Left hindlimb (tissue), 1 donor: ENCODE data around the gene PRSS36.
"Not testable (repeated sequence)": the region's sequence is repeated elsewhere in the genome, so short reads cannot be mapped to it uniquely, and the experiment has no call there.

Experiments used
- DNase-seq: peaks from one replicate; pipeline ENCODE4 v3.0.0-alpha.2; 2018

Gene PRSS36

DNA sequence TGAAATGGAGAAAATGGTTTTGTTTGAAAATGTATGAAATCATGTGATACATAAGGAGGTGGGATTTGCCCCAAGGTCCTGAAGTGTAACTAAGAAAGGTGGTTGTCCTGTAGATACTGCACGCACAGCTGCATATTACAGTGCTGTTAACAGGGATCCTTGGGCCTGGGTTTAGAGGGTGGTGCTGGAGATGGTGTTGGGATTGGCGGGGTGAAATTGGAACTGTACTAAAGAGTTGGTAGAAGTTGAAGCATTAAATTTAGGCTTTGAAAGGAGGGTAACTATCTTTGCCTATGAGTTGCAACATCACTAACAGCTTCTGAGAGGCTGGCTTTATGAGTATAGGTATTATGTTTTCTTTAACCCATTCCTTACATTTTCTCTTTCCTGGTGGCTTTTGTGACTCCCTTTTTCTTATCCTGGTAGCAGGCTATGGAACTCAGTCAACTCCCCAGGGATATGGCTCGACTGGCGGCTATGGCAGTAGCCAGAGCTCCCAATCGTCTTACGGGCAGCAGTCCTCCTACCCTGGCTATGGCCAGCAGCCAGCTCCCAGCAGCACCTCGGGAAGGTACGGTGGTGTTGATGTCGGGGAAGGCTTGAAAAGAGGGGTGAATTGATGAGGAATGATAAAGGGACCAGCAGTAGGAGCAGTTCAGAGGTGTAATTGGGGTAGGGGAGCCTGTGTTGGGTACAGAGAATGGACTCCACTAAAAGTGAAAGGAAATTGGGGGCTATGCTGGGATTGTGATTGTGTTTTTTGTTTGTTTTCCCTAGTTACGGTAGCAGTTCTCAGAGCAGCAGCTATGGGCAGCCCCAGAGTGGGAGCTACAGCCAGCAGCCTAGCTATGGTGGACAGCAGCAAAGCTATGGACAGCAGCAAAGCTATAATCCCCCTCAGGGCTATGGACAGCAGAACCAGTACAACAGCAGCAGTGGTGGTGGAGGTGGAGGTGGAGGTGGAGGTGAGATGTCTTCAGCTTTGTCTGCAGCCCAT, 33.9 kb upstream of the PRSS36 start:
- no peak for DNase-seq

DNA sequence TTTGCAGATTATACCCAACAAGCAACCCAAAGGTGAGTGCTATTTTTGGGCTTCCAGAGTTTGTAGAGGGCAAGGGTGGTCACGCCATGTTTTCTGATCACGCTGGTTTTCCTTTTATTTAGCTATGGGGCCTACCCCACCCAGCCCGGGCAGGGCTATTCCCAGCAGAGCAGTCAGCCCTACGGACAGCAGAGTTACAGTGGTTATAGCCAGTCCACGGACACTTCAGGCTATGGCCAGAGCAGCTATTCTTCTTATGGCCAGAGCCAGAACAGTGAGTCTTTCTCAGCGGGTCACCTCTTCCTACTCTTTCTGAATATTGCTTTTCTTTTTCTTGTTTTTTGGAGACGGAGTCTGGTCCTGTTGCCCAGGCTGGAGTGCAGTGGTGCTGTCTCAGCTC, 32.5 kb upstream of the PRSS36 start:
- no peak for DNase-seq

DNA sequence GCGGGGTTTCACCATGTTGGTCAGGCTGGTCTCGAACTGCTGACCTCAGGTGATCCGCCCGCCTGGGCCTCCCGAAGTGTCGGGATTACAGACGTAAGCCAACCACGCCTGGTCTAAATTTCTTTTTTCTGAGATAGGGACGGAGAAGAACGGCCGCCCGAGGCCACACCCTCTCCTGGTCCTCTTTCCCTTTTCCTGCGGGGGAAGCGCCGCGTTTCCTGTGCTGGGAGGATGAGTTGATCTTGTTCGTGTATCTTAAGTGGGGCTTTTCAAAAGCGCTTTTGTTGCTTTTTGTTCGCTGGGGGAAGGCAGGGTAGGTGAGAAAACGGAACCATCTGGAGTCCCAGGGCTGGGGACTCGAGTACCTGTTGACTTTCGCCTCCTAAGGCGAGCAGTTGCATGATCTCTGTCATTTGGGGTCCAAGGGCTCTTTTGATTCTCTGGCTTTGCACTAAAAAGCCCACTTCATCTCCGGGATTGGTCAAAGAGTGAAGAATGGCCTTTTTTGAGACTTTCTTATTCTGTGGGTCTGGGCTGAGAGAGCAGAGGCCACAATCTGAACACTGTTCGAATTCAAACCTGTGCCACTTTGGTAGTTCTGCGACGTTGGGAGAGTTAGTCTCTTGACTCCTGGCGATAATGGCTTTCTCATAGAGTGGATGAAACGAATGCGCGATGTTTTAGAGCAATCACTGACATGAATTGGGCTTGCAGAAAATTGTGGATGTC, 31.4 kb upstream of the PRSS36 start:
- no peak for DNase-seq

DNA sequence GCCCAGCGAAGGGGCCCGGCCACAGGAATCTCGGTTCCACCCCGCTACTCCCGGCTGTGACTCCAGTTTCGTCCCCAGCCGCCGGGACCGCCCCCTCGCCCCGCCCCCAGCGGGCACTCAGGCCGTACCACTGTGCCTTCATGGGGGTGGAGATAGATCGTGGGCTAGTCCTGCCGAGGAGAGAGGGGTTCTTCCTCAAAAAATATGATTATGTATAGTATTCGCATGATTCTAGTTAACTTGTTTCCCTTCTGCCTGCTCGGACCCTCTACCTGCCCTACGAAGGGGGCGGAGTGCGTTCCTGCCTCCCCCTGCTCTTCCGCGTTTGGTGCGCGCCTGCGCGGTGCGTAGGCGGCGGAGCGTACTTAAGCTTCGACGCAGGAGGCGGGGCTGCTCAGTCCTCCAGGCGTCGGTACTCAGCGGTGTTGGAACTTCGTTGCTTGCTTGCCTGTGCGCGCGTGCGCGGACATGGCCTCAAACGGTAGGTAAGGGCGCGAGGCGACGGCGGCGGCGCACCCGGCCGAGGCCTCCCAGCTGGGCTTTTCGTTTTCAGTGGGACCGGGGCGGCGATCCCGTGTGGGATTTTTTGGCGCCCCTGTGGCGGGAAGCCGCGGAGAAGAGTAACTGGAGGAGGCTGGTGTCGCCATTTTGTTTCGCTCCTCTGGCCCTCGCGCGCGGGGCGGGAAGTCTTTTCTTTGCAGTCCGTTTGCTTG, 30.0 kb upstream of the PRSS36 start, which contains the start of gene FUS:
TSS of gene FUS (plus strand) at position 393 of the 713 bp plus-strand sequence. CDS start at position 469, 76 bp downstream.
- peak; percentile 93 for DNase-seq

DNA sequence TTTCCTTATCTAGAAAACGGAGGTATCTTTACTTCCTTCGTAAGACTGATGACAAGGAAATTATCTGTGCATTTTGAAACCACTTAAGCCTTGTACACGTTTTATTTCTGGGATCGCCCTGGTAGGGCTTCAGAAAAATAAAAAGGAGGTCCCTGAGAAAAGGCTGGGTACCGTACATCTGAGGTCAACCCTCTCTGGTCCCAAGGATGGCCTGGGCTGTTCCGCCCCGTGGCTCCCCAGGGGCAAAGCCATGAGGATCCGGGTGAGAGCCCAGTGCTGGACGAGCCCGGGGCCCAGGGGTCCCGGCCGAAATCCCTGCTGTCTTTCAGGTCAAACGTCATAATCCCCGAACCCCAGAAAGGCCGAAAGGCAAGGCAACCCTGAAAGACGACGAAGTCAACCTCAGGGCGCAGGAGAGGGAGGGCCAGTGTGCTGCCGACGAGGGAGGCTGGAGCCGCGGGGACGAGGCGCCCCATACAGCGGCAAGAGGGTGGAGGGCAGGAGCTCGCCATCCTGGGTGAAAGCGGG, 29.4 kb upstream of the PRSS36 start:
- DNase-seq: no peak

DNA sequence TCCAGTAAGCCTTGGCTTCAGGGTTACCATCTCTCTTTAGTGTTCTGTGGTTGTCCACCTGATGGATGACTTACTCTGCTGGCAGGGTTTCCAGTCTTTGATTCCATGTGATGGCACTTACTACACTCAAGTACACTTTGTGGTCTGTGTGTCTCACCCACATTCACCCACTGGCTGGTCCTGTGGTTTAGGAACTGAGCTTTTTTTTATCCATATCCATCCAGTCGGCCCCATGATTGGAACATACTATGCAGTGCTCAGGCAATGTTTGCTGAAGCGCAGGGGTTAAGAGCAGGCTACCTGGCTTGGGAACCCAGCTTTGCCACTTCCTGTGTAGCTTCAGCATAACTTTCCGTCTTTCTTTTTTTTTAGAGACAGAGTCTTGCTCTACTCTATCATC, 27.3 kb upstream of the PRSS36 start:
- DNase-seq: no peak

DNA sequence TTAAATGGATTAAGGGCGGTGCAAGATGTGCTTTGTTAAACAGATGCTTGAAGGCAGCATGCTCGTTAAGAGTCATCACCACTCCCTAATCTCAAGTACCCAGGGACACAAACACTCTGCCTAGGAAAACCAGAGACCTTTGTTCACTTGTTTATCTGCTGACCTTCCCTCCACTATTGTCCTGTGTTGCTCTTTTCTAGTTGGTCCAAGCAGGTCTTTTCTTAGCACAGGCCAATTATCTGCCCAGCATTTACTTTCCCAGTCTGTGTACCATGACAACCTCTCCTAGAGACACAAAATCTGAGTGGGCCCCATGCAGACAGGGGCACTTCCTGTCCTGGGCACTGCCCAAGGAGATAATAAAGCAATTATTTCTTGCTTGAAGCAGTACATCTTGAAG, 20.2 kb upstream of the PRSS36 start:
- DNase-seq: not testable (repeated sequence)

DNA sequence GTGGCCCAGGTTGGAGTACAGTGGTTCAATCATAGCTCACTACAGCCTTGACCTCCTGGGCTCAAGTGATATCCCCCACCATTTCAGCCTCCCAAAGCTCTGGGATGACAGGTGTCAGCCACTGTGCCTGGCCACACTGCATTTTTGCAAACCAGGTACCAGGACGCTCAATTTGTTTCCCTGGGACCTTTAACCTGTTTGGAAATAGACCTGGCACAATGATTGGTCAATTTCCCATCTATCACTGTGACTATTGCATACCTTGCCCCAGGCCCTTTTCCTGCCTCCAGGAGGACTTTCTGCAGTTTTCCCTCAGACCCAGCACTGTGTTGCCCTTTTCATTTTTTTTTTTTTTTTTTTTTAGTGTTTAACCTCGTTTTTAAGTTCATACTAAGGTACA, 19.0 kb upstream of the PRSS36 start:
- no peak for DNase-seq

DNA sequence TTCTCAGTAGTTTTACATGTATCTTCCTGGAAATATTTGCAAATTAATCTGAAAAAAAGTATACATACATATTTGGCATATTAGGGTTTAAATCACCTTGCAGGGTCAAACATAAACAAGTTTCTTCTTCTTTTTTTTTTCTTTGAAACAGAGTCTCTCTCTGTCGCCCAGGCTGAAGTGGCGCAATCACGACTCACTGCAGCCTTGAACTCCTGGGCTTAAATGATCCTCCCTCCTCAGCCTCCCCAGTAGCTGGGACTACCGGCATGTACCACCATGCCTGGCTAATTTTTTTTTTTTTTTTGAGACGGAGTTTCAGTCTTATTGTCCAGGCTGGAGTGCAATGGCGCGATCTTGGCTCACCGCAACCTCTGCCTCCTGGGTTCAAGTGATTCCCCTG, 17.4 kb upstream of the PRSS36 start:
- no peak for DNase-seq

DNA sequence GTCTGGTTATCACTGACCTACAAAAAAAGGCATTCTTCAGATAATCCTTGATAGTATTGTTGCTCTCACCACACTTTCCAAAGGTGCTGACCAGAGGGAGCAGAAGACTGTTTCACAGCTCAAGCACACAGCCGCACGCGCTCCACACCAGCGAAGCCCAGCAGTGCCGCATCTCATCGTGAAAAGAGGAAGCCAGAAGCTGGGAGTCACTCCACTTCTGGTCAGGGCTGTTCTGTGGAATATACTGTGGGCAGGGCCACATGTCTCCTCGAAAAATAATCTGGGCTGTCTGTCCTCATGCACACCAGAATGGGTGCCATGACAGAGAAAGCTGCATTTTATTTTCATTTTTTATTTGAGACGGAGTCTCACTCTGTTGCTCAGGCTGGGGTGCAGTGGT, 7.3 kb upstream of the PRSS36 start:
- DNase-seq: no peak

DNA sequence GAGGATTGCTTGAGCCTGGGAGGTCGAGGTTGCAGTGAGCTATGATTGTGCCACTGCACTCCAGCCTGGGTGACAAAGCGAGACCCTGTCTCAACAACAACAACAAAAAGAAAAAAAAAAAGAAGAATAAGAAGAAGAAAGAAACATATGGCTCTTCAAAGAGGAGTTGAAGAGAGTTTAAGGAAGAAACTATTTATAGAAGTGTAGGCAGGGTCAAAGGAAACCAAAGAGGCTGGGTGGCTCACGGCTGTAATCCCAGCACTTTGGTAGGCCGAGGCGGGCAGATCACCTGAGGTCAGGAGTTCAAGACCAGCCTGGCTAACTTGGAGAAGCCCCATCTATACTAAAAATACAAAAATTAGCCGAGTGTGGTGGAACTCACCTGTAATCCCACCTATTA, 1.1 kb upstream of the PRSS36 start:
- not testable (repeated sequence) for DNase-seq

DNA sequence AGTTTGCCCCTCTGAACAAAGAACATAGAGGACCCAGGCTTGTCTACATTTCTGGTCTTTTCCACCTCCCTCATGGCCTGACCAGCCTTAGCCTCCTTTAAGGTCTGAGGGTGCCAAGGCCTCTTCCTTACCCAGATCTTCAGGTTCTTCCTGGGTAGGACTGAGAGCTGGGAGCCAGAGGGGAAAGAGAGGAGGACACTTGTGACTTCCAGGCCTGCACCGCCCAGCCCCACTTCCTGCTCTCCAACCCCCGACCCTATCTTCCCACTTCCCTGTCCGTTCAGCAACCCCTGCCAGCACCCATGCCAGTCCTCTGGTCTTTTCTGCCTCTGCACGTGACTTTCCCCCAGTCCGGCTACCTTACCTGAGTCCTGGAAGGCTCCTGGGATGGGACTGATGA, 534 bp downstream of the PRSS36 start:
- DNase-seq: no peak

DNA sequence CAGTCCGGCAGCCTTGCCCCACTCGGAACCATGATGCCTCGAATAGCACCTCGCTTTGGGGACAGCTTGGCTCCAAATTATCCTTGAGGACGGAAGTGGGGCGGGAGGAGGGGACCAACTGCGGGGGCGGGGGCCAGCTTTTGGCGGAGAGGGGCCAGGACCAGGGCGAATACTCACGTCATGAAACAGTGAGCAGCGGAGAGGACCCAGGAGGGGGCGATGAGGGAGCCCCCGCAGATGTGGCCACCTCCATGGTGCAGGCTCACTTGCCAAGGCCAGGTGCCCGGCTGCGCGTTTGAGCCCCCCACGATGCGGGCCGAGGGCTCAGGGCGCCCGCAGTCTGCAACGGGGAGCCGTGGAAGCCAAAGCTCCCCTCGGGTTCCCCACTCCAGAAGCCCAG, 970 bp downstream of the PRSS36 start:
- DNase-seq: no peak

DNA sequence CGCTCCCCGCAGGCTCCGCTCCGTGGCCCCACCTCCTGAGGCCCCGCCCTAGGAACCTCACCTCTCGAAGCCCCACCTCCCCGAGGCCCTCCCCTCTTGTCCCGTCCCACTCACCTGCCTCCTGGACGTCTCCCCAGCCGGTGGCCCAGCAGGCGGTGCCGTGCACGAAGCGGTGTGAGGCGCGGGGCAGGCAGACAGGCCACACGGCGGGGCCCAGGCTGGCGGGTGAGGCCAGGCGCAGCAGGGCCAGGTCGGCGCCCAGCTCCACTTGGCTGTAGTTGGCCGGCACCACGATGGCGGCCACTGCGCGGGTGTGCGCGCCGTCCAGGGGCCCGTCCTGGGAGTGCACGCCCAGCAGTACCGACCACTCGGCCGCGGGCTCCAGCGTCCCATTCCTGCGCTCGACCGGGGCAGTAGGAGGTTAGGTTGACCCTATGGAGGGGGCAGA, 1.6 kb downstream of the PRSS36 start:
- DNase-seq: no peak

DNA sequence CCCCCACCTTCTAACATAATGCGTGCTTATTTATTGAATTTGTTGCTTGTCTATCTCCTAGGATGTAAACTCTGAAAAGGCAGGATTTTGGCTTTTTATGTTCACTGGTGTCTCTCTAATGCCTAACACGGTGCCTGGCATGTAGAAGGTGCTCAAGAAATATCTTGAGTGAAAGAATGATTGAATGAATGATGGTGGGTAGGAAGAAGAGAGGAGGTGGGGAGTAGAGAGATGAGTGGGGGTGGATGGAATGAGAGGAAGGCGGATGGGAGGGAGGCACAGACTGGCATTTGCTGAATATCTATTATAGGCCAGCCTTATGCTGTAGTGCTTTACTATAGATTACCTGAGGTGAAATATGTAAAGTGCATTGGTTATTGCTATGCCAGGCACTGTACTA, 2.3 kb downstream of the PRSS36 start:
- no peak for DNase-seq

DNA sequence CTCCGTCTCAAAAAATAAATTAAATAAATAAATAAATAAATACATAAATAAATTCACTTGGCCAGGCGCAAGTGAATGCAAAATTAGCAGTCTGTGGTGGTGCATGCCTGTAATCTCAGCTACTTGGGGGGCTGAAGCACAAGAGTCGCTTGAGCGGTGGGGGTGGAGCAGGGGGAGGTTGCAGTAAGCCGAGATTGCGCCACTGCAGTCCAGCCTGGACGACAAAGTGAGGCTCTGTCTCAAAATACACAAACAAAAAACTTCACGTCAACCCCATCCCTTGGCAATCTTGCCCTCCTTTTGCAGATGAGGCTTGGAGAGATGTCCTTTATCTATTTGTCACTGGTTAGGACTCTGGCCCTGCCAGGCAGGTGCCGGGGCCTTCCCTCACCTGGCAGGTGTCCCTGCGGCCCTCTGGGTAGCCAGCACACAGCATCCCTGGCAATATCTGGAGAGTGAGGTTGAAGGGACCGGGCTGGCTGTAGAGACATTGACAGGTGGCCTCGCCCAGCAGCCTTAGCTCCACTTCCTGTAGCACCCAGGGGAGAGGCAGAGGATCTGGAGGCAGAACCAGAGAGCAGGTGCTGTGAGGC, 4.4 kb downstream of the PRSS36 start:
- DNase-seq: no peak

DNA sequence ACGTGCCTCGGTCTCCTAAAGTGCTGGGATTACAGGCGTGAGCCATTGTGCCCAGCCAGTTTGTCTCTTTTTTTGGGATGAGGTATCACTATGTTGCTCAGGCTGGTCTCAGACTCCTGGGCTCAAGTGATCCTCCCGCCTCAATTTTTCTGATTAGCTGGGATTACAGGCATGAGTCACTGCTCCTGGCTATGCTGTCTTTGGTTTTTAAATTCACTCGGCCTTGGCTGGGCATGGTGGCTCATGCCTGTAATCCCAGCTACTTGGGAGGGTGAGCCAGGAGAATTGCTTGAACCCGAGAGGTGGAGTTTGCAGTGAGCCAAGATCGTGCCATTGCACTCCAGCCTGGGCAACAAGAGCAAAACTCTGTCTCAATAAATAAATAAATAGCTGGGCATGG, 5.4 kb downstream of the PRSS36 start:
- DNase-seq: not testable (repeated sequence)

DNA sequence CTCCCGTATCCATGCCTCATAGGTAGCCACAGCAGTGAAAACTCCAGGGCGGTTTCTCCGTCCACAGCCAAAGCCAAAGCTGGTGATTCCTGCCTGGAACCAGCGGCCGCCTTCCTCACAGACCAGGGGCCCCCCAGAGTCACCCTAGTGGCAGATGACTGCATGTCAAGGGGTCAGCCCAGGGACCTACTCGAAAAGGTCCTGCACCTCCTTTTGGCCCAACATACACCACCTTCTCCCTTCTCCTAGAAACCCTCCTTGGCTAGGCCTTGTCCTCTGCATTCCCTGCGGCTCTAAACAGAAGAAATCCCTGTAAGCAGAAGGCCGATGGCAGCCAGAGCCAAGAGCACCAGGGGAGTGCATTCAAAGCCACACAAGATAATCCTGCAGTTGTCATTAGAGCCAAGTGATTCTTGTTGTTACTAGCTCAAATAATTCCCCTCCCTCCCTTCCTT, 6.1 kb downstream of the PRSS36 start:
- DNase-seq: no peak

DNA sequence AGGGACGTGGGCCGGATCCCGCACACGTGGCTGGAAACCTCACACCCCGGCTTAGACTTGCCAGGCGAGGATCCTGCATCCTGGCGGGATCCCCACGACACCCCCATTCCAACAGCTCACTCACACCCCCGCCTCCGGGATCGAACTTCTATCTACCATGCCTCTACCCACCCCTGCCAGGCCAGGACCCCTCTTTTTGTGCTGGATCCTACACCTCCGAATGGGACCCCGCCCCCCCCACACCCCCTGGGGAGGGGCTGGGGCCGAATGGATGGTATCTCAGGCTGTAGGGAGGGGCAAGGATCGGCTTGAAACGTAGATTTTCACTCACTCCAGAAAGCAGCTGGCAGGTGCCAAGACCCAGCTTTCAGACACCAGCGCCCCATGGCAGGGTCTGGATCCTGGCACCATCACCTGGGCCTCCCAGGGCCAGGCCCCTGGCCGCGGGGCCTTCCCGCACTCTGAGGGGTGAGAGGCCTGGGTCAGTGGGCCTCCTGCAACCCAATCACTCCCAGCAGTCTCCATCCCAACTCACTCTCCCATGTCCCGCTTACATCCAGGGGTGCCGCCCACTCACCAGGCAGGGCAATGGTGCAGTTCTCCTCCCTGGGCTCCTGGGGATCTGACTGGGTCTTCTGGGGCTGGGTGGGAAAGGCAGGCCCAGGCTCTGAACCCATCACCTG, 6.7 kb downstream of the PRSS36 start:
- peak; percentile 55 for DNase-seq

DNA sequence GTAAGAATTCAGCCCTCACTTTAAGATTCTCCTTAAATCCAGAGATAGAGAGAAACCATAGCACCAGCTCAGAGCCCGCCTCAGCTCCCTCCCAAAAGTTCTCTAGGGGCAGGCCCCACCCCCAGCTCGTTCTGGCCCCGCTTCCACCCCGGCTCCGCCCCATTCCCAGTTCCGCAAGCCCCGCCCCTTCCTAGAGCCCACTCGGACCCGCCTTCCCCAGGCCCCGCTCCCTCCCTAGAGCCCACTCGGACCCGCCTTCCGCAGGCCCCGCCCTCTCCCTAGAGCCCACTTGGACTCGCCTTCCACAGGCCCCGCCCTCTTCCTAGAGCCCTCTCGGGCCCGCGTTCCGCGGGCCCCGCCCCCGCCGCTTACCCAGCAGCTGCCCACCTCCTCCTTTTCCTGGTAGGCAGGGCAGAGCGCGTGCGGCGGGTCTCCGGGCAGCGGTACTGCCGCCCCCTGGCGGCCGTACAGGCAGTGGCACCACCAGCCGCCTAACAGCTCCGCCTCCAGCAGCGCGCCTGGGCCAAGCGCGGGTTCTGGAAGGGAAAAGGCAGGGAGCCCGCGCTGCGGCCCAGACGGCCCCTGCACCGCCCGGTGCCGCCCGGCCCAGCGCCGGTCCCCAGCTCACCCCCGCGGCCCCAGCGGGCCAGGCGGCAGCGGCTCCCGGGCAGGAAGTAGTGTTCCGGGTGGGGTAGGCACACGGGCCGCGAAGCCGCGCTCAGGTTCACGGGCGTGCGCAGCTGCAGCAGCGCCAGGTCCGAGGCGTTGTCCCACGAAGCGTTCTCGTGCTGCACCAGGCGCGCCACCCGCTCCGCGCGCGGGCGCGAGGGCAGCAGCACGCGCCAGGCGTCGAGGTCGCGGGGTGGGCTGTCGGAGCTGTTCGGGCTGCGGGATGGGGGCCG, 7.5 kb downstream of the PRSS36 start:
- DNase-seq: peak; percentile 100
